SK-N-MC (cell line): ENCODE data around the gene DDX39A.

Source experiments
- DNase-seq: peaks from one replicate; pipeline ENCODE4 v3.0.0-alpha.2; 2011; ENCODE audit warnings: low read depth, low spot score
- H3K27ac ChIP-seq: fragments of 200-600 bp; sonication (generic); 2 replicates; pipeline ENCODE4 v1.5.1; 2016; ENCODE audit warnings: mixed run types
- H3K36me3 ChIP-seq: fragments of 200-600 bp; sonication (generic); 2 replicates; pipeline ENCODE4 v1.6.1; 2017; ENCODE audit warnings: antibody characterized with exemption, low read length, mixed read lengths; ENCODE audit not compliant: insufficient read depth
- H3K4me3 ChIP-seq: fragments of 200-600 bp; sonication (generic); 2 replicates; pipeline ENCODE4 v1.5.1; 2016
- H3K9ac ChIP-seq: fragments of 200-600 bp; sonication (generic); 2 replicates; pipeline ENCODE4 v1.8.0; 2017; ENCODE audit warnings: mixed run types, mixed read lengths; ENCODE audit not compliant: insufficient read length
- H3K9me3 ChIP-seq: fragments of 200-600 bp; sonication (generic); 2 replicates; pipeline ENCODE4 v1.6.1; 2017; ENCODE audit warnings: low read depth, mild to moderate bottlenecking, antibody characterized with exemption, low read length, moderate library complexity, mixed read lengths
- EZH2 ChIP-seq: fragments of 200-600 bp; sonication (generic); IDR thresholded peaks from one replicate; pipeline ENCODE4 v1.6.1; 2017; ENCODE audit warnings: antibody characterized with exemption
- FOXP2 ChIP-seq: optimal IDR thresholded peaks from 2 replicates; pipeline ENCODE3; 2011; ENCODE audit warnings: mild to moderate bottlenecking, moderate library complexity; ENCODE audit not compliant: insufficient read depth; ENCODE audit errors: extremely low read length, control extremely low read depth
- POLR2AphosphoS5 ChIP-seq: IDR thresholded peaks from 2 replicates; pipeline ENCODE4 v1.6.1; 2012; ENCODE audit warnings: mild to moderate bottlenecking, low read depth, low read length, borderline replicate concordance

The DDX39A gene

GRCh38 chr19:14390548-14390947, 28.6 kb downstream of the DDX39A start:
- Histone ChIP-seq H3K9ac (no peak overlapping the region), H3K9me3 (no peaks in the 10 kb centered on the region), H3K27ac (no peak overlapping the region), H3K36me3 (peaks cover 6% of the 10 kb centered on the region; the same call in 1 of the 2 replicates), H3K4me3 (no peak overlapping the region)
- TF ChIP-seq FOXP2 (no peak), EZH2 (no peak), POLR2AphosphoS5 (no peak)
- DNase-seq: no peak

GRCh38 chr19:14385492-14385891, 33.6 kb downstream of the DDX39A start:
- H3K4me3 ChIP-seq: no peak overlapping the region
- DNase-seq: no peak
- no peaks in the 10 kb centered on the region for H3K36me3 ChIP-seq
- H3K9me3 ChIP-seq: no peaks in the 10 kb centered on the region
- TF ChIP-seq POLR2AphosphoS5: no peak
- no peak for TF ChIP-seq EZH2
- TF ChIP-seq FOXP2: no peak
- no peak overlapping the region for H3K27ac ChIP-seq
- H3K9ac ChIP-seq: no peak overlapping the region

GRCh38 chr19:14383661-14384555, 35.2 kb downstream of the DDX39A start:
- TF ChIP-seq POLR2AphosphoS5: no peak
- TF ChIP-seq FOXP2: no peak
- TF ChIP-seq EZH2: no peak
- H3K27ac ChIP-seq: peak overlapping the region; percentile 45; the same call in 1 of the 2 replicates
- H3K4me3 ChIP-seq: no peak overlapping the region
- no peak for DNase-seq
- H3K9me3 ChIP-seq: no peaks in the 10 kb centered on the region
- no peak overlapping the region for H3K9ac ChIP-seq
- H3K36me3 ChIP-seq: no peaks in the 10 kb centered on the region

- Histone ChIP-seq H3K36me3 (no peaks in the 10 kb centered on the region), H3K4me3 (peak overlapping the region; percentile 82), H3K27ac (peak overlapping the region; percentile 68; the same call in 1 of the 2 replicates), H3K9ac (peak overlapping the region; percentile 76), H3K9me3 (no peaks in the 10 kb centered on the region)
- DNase-seq: no peak
- no peak for TF ChIP-seq POLR2AphosphoS5
- no peak for TF ChIP-seq FOXP2
- no peak for TF ChIP-seq EZH2
Measured at GRCh38 chr19:14381689-14382474, 37.3 kb downstream of the DDX39A start.

- TF ChIP-seq EZH2 (no peak), FOXP2 (no peak), POLR2AphosphoS5 (no peak)
- DNase-seq: no peak
- Histone ChIP-seq H3K4me3 (no peak overlapping the region), H3K9me3 (no peaks in the 10 kb centered on the region), H3K27ac (no peak overlapping the region), H3K9ac (no peak overlapping the region), H3K36me3 (no peaks in the 10 kb centered on the region)
Measured at GRCh38 chr19:14379294-14380065, 39.7 kb downstream of the DDX39A start.

- no peak overlapping the region for H3K9ac ChIP-seq
- DNase-seq: no peak
- TF ChIP-seq EZH2: no peak
- TF ChIP-seq FOXP2: no peak
- no peak for TF ChIP-seq POLR2AphosphoS5
- no peak overlapping the region for H3K27ac ChIP-seq
- no peaks in the 10 kb centered on the region for H3K36me3 ChIP-seq
- no peaks in the 10 kb centered on the region for H3K9me3 ChIP-seq
- H3K4me3 ChIP-seq: no peak overlapping the region
Measured at GRCh38 chr19:14378890-14379289, 40.3 kb downstream of the DDX39A start.

- TF ChIP-seq FOXP2 (no peak), POLR2AphosphoS5 (no peak), EZH2 (no peak)
- DNase-seq: no peak
- no peaks in the 10 kb centered on the region for H3K9me3 ChIP-seq
- H3K36me3 ChIP-seq: no peaks in the 10 kb centered on the region
- no peak overlapping the region for H3K27ac ChIP-seq
- H3K9ac ChIP-seq: no peak overlapping the region
- no peak overlapping the region for H3K4me3 ChIP-seq
Measured at GRCh38 chr19:14377883-14378328, 41.2 kb downstream of the DDX39A start.
